Colonic mucosa (tissue), 4 donors: ENCODE results near the gene PDZK1IP1. TPM values are rescaled to one million over a fixed set of nuclear protein-coding genes. Genes with fewer than 3 reads are reported as not detected.
"Not testable (repeated sequence)": the region's sequence is repeated elsewhere in the genome, so short reads cannot be mapped to it uniquely, and the experiment has no call there.

Experiments used
- DNase-seq: peaks from one replicate; pipeline ENCODE4 v3.0.0-alpha.2; 2020
- H3K27ac ChIP-seq: fragments of 200-600 bp; one replicate; pipeline ENCODE4 v1.8.0; 2021
- H3K27me3 ChIP-seq: fragments of 200-600 bp; one replicate; pipeline ENCODE4 v1.8.0; 2021
- H3K36me3 ChIP-seq: fragments of 200-600 bp; one replicate; pipeline ENCODE4 v1.8.0; 2021
- H3K4me1 ChIP-seq: fragments of 200-600 bp; one replicate; pipeline ENCODE4 v1.8.0; 2021; ENCODE audit warnings: mild to moderate bottlenecking
- H3K4me3 ChIP-seq: fragments of 200-600 bp; one replicate; pipeline ENCODE4 v1.8.0; 2021
- H3K9ac ChIP-seq, 2 donors: one replicate each; pipeline ENCODE4 v1.7.0; 2013; ENCODE audit warnings: control low read depth in 2 of 2, low read depth in 2 of 2, low read length in 2 of 2
- H3K9me3 ChIP-seq: fragments of 200-600 bp; one replicate; pipeline ENCODE4 v1.8.0; 2021
- intact Hi-C: fragments of 100-400 bp; cut with DNase I; formaldehyde crosslinking; loops from one replicate; pipeline ENCODE4 v1.14.1; 2022
- total RNA-seq, 2 donors: library from RNA; stranded (reverse); fragmentation: NEBNext Ultra II Directional in 1 of 2; extraction: Animal tissue kit (Norgen Biotek cat#: 25700) in 1 of 2; gene quantifications; one replicate each; pipeline ENCODE4 v1.2.1, GENCODE V29; 2021
- TF ChIP-seq, protein P1 (sequence below): fragments of 200-600 bp; IDR thresholded peaks from one replicate; pipeline ENCODE4 v1.8.0; 2022; ENCODE audit warnings: antibody characterized with exemption, mild to moderate bottlenecking
- donor health status: healthy.
- donor health status: DM: no; HTN: no; CAD: no.
- donor health status: DM: no; HTN: no; CAD: no.

The PDZK1IP1 gene
- total RNA-seq, 2 donors from 2014 or later = 40.6 to 85.2 TPM

DNA sequence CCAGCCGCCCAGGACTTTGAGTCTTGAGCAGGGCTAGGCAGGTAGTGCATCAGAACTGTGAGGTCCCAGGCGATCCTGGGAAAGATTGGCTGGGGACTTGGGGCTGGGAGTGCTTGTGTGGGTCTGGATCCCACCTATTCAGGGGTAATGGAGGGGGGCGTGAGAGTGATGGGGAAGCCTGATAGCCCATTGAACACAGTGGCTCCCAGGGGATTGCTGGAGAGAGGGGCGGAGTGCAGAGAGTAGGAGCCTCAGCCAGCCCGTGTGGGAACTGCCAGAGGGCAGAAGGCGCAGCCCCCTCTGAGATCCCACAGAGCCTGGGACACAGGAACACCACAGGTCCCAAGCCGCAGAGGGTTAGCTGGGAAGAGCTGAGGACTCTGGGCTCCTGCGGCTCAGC lies 19.3 kb upstream of the PDZK1IP1 start:
- Histone ChIP-seq H3K4me3 (no peak overlapping the region), H3K36me3 (no peaks in the 10 kb centered on the region), H3K9me3 (no peaks in the 10 kb centered on the region), H3K27me3 (no peaks in the 10 kb centered on the region), H3K4me1 (no peaks in the 10 kb centered on the region), H3K9ac (no peak overlapping the region), H3K27ac (no peak overlapping the region)
- DNase-seq = no peak
- intact Hi-C loops = no loop called here
- TF ChIP-seq, protein P1, sequence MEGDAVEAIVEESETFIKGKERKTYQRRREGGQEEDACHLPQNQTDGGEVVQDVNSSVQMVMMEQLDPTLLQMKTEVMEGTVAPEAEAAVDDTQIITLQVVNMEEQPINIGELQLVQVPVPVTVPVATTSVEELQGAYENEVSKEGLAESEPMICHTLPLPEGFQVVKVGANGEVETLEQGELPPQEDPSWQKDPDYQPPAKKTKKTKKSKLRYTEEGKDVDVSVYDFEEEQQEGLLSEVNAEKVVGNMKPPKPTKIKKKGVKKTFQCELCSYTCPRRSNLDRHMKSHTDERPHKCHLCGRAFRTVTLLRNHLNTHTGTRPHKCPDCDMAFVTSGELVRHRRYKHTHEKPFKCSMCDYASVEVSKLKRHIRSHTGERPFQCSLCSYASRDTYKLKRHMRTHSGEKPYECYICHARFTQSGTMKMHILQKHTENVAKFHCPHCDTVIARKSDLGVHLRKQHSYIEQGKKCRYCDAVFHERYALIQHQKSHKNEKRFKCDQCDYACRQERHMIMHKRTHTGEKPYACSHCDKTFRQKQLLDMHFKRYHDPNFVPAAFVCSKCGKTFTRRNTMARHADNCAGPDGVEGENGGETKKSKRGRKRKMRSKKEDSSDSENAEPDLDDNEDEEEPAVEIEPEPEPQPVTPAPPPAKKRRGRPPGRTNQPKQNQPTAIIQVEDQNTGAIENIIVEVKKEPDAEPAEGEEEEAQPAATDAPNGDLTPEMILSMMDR = no peak

DNA sequence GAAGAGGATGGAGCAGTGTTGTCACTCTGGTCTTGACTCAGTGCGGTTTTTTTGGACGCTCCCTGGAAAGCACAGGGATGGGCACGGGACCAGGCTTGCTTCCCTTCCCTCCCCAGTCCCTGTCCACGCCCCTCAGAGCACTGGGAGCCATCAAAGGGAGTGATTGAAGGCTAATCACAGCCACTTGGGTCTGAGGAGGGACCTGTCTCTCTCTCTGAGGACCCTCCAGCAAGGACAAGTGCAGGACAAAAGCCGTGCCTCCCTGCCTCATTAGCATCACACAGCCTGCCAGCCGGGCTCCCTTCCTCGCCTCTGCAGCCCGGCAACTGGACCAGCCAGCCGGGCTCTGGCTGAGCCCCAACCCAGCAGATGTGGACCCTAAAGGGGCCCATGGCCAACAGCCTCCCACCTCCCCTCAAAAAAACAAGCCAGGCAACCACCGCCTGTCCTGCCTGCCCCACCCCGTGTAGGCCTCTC lies 18.6 kb upstream of the PDZK1IP1 start:
- H3K9ac ChIP-seq = no peak overlapping the region
- no peak for DNase-seq
- H3K27me3 ChIP-seq = peaks cover 2% of the 10 kb centered on the region

DNA sequence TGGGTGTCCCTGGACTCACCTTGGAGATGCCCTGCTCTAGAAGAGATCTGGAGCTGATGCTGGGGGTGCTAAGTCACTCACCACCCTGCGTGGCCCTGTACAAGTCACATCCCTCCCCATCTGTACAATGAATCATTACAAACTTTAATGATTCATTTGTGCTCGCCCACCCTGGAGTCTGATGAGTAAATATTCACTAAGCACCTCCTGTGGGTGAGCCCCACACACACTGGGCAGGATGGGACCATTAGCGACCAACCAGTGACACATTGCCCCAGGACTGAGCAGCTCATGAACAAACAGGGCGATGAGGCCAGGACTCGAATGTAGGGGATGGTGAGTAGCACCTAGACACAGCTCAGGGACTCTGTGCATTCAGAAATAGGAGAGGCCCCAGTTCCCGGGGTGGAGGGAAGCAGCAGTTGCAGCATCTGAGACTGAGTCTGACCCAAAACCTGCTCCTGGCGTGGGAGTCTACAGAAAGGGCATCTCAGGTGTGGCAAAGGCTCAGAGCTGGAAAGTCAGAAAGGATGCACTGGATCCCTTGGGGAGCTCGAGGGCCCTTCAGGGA lies 18.1 kb upstream of the PDZK1IP1 start:
- Histone ChIP-seq H3K27ac (no peak overlapping the region), H3K4me1 (no peaks in the 10 kb centered on the region), H3K4me3 (no peak overlapping the region), H3K27me3 (peaks cover 3% of the 10 kb centered on the region), H3K36me3 (no peaks in the 10 kb centered on the region), H3K9ac (no peak overlapping the region), H3K9me3 (no peaks in the 10 kb centered on the region)
- intact Hi-C loops = no loop called here
- DNase-seq = no peak
- TF ChIP-seq, protein P1 = no peak

More for the DNA sequence above, 18.6 kb upstream of the PDZK1IP1 start:
- intact Hi-C loops = no loop called here
- H3K27ac ChIP-seq = no peak overlapping the region
- H3K9me3 ChIP-seq = no peaks in the 10 kb centered on the region
- H3K4me1 ChIP-seq = no peaks in the 10 kb centered on the region
- TF ChIP-seq, protein P1 = no peak
- no peak overlapping the region for H3K4me3 ChIP-seq
- H3K36me3 ChIP-seq = no peaks in the 10 kb centered on the region

DNA sequence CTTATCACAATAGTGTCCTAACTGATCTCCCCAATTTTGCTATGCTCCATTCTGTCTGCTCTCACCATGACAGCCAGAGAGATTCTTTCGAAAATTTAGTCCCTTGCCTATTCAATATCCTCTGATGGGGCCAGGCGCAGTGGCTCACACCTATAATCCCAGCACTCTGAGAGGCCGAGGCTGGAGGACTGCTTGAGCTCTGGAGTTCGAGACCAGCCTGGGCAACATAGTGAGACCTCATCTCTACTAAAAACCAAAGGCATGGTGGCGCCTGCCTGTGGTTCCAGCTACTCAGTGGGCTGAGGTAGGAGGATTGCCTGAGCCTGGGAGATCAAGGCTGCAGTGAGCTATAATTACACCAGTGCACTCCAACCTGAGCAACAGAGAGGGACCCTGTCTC lies 16.1 kb upstream of the PDZK1IP1 start:
- no peak for DNase-seq
- H3K9ac ChIP-seq = no peak overlapping the region
- peaks cover 3% of the 10 kb centered on the region for H3K27me3 ChIP-seq
- TF ChIP-seq, protein P1 = no peak
- H3K4me1 ChIP-seq = no peaks in the 10 kb centered on the region
- intact Hi-C loops = no loop called here
- H3K27ac ChIP-seq = no peak overlapping the region
- no peaks in the 10 kb centered on the region for H3K36me3 ChIP-seq
- no peak overlapping the region for H3K4me3 ChIP-seq
- no peaks in the 10 kb centered on the region for H3K9me3 ChIP-seq

- intact Hi-C loops, DNase-seq, H3K4me3 ChIP-seq, H3K27ac ChIP-seq, H3K27me3 ChIP-seq, H3K4me1 ChIP-seq, H3K9ac ChIP-seq, H3K36me3 ChIP-seq, H3K9me3 ChIP-seq: not testable (repeated sequence)
These were observed 13.7 kb upstream of the PDZK1IP1 start for GRCh38 chr1:47203504-47203903.

DNA sequence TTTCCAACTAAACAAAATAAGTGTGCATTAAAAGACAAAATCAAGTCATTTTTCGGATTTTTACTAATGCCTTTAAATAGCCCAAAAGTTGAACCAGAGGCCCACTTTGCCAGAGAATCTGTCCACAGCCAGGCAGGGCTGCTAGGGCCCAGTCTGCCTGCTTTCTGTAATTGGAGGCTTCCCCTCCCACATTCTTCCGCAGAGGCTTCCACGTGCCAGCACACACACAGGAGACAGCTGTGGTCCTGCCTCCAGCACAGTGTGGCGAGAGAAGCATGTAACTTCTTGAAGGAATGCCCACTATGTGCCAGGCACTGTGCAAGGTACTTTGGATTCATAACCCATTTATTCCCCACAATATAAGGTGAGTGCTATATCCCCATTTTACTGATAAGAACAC lies 11.3 kb upstream of the PDZK1IP1 start:
- TF ChIP-seq, protein P1 = no peak
- no peaks in the 10 kb centered on the region for H3K9me3 ChIP-seq
- no peaks in the 10 kb centered on the region for H3K4me1 ChIP-seq
- H3K9ac ChIP-seq = no peak overlapping the region
- no peaks in the 10 kb centered on the region for H3K36me3 ChIP-seq
- peaks cover 3% of the 10 kb centered on the region for H3K27me3 ChIP-seq
- H3K4me3 ChIP-seq = no peak overlapping the region
- intact Hi-C loops = no loop called here
- DNase-seq = no peak
- H3K27ac ChIP-seq = no peak overlapping the region
